Activated T-cell treated with anti-CD3 and anti-CD28 coated beads, Interleukin-2, amount 50 U/mL, for 4 hours (primary cell): ENCODE data around the gene TPPP. TPM values are rescaled to one million over a fixed set of nuclear protein-coding genes. Genes with fewer than 3 reads are reported as not detected.
A peak's percentile ranks its signal among the peaks of the same experiment; 100 is the strongest.

Source experiments
- ATAC-seq, 2 donors: fragments of 200-7000 bp; cut with Tn5 transposase; one replicate each; pipeline ENCODE4 v1.10.0; 2021
- DNase-seq: peaks from one replicate; pipeline ENCODE4 v3.0.0-alpha.2; 2020
- H3K27me3 Mint-ChIP-seq: one replicate; pipeline ENCODE4 v1.8.0; 2021; ENCODE audit warnings: low read depth, mixed read lengths
- H3K36me3 Mint-ChIP-seq: one replicate; pipeline ENCODE4 v1.8.0; 2022; ENCODE audit warnings: mixed read lengths; ENCODE audit not compliant: insufficient read depth
- H3K4me1 Mint-ChIP-seq: one replicate; pipeline ENCODE4 v1.8.0; 2021; ENCODE audit warnings: low read depth, mixed read lengths
- H3K4me3 Mint-ChIP-seq: one replicate; pipeline ENCODE4 v1.8.0; 2021; ENCODE audit warnings: mild to moderate bottlenecking, moderate library complexity, mixed read lengths
- H3K9me3 Mint-ChIP-seq: one replicate; pipeline ENCODE4 v1.8.0; 2021; ENCODE audit warnings: mixed read lengths
- total RNA-seq, 3 donors: library from RNA; stranded (reverse); gene quantifications; one replicate each; pipeline ENCODE4 v1.2.1, GENCODE V29; 2021

Gene TPPP
- total RNA-seq, 3 donors from 2014 or later: 0.08 to 0.19 (median 0.08) TPM

DNA sequence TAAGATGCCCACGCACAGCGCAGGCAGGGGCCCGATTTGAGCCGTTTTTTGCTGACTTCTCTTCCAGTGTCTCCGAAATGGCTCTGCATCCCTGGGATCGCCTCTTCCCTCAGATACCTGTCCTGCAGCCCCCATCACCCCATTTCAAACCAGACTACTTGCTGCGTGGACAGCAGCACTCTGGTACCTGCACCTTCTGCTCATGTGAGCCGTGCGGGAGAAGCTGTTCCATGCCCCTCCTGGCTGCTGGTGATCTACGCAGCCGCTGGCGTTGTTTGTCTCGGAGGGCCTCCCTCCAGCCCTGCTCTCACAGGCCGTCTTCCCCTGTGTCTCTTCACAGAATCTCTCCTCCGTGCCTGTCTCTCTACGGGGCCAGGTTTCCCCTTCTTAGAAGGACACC lies 67.6 kb downstream of the TPPP start:
- Mint-ChIP-seq H3K27me3 (no peaks in the 10 kb centered on the region), H3K4me1 (peaks cover 1% of the 10 kb centered on the region), H3K4me3 (no peak overlapping the region), H3K36me3 (peaks cover 32% of the 10 kb centered on the region), H3K9me3 (no peaks in the 10 kb centered on the region)
- no peak for ATAC-seq
- DNase-seq: no peak

- Mint-ChIP-seq H3K27me3 (no peaks in the 10 kb centered on the region), H3K9me3 (no peaks in the 10 kb centered on the region), H3K36me3 (peaks cover 35% of the 10 kb centered on the region), H3K4me3 (no peak overlapping the region), H3K4me1 (peaks cover 1% of the 10 kb centered on the region)
- ATAC-seq (no peak), DNase-seq (no peak)
Observed at GRCh38 chr5:624951-625230, 68.3 kb downstream of the TPPP start.

DNA sequence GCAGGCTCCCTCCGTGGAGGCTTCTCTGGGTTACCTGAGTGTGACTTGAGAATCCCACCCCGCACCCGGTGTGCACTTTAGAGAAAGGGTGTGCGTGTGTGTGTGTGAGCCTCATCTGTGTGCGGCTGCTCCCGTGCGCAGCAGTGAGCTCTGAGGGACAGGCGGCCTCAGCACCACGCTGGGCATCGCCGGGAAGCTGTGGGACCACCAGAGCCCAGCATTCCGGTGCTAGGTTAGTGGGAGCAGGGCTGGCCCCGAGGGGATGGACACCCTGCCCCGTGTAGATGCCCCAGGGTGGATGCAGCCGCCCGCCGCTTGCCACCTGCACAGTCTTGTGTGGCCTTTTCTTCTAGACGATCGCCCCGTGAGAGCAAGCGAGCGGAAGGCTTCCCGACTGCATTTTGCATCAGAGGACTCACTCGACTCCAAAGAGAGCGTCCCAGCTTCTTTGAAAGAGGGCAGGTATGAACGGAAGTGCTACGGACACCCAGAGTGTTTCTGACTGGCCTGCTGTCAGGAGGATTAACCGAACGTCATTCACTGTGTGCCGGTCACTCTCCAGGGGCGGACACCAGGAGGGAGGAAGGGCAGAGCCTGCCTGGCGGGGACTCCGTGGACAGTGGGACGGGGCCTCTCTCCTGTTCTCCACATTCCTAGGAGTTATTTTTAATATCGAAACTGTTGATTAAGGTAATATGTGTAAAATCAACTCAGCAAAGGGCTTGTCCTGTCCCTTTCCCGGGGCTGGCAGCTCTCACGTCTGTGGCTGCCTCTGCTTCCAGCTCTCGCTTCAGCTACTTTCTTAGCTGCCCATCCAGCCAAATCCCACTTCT lies 68.8 kb downstream of the TPPP start:
- DNase-seq (no peak), ATAC-seq (no peak)
- peaks cover 39% of the 10 kb centered on the region for H3K36me3 Mint-ChIP-seq
- H3K9me3 Mint-ChIP-seq: no peaks in the 10 kb centered on the region
- no peak overlapping the region for H3K4me3 Mint-ChIP-seq
- peaks cover 1% of the 10 kb centered on the region for H3K4me1 Mint-ChIP-seq
- no peaks in the 10 kb centered on the region for H3K27me3 Mint-ChIP-seq

- H3K27me3 Mint-ChIP-seq: no peaks in the 10 kb centered on the region
- ATAC-seq (no peak), DNase-seq (no peak)
- H3K4me3 Mint-ChIP-seq: no peak overlapping the region
- H3K4me1 Mint-ChIP-seq: peaks cover 1% of the 10 kb centered on the region
- H3K36me3 Mint-ChIP-seq: peaks cover 40% of the 10 kb centered on the region
- H3K9me3 Mint-ChIP-seq: no peaks in the 10 kb centered on the region
Observed at GRCh38 chr5:623531-623930, 69.6 kb downstream of the TPPP start.

DNA sequence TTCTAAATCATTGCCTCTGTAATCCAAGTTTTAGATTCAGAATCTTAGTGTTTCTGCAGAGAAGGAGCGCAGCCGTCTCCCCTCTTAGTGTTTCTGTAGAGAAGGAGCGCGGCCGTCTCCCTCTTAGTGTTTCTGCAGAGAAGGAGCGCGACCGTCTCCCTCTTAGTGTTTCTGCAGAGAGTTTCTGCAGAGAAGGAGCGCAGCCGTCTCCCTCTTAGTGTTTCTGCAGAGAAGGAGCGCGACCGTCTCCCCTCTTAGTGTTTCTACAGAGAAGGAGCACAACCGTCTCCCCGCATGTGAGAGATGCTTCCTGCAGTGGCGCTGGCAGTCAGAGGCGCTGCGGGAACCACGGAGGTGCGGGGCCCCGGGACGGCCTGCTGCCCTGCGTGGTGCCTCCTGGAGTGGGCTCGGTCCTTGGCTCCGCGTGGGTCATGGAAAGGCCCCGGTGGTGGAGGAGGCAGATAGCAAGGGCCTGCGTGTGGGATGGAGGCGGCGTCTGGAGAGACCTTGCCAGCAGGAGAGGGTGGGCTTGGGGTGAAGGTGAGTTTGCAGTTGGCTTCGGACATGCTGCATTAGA lies 70.1 kb downstream of the TPPP start:
- H3K9me3 Mint-ChIP-seq: no peaks in the 10 kb centered on the region
- H3K36me3 Mint-ChIP-seq: peaks cover 45% of the 10 kb centered on the region
- peaks cover 1% of the 10 kb centered on the region for H3K4me1 Mint-ChIP-seq
- ATAC-seq: no peak
- DNase-seq: no peak
- H3K27me3 Mint-ChIP-seq: no peaks in the 10 kb centered on the region
- H3K4me3 Mint-ChIP-seq: no peak overlapping the region

DNA sequence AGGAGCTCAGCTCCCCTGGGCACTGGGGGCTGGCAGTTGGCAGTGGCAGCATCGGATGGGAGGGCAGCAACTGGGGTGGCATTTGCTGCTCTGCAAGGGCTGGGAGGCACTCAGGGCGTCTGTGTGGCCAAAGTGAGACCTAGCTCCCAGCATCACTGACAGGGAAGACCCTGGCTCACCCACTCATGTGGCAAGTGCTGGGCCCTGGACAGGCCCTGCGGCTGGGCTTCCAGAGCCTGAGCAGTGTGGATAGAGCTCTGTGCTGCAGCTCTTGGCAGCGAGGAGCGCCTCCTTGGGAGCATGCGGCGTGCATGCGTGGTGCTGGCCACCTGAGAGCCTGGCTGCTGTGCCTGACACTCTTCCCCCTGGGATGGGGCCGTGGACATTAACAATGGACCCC lies 70.8 kb downstream of the TPPP start:
- Mint-ChIP-seq H3K9me3 (no peaks in the 10 kb centered on the region), H3K4me1 (peaks cover 1% of the 10 kb centered on the region), H3K36me3 (peaks cover 43% of the 10 kb centered on the region), H3K4me3 (no peak overlapping the region), H3K27me3 (no peaks in the 10 kb centered on the region)
- DNase-seq (no peak), ATAC-seq (no peak)

DNA sequence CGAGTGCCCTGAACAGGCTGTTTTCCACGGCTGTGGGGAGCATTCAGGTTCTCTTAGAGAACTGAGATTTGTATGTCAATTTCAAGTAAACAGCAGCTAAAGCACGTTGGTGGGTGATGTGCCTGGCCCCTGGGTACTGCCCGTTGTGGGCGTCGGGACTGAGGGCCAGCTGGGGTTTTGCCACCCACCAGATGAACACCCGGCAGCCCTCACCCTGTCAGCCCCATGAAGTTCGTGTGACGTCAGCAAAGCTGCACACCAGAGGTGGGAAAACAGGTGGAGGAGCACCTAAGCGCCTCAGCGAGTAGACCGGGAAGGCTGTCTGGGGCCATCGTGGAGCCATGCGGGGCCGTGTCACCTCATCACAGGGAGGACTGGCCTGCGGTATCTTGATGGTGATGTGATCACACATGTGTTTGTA lies 71.8 kb downstream of the TPPP start:
- H3K4me3 Mint-ChIP-seq: no peak overlapping the region
- H3K27me3 Mint-ChIP-seq: no peaks in the 10 kb centered on the region
- H3K4me1 Mint-ChIP-seq: no peaks in the 10 kb centered on the region
- DNase-seq (no peak), ATAC-seq (no peak)
- H3K9me3 Mint-ChIP-seq: no peaks in the 10 kb centered on the region
- H3K36me3 Mint-ChIP-seq: peaks cover 37% of the 10 kb centered on the region

- H3K27me3 Mint-ChIP-seq: no peaks in the 10 kb centered on the region
- no peaks in the 10 kb centered on the region for H3K9me3 Mint-ChIP-seq
- H3K4me1 Mint-ChIP-seq: peaks cover under 1% of the 10 kb centered on the region
- ATAC-seq (no peak), DNase-seq (no peak)
- peaks cover 32% of the 10 kb centered on the region for H3K36me3 Mint-ChIP-seq
- H3K4me3 Mint-ChIP-seq: no peak overlapping the region
Observed at GRCh38 chr5:620586-621180, 72.5 kb downstream of the TPPP start.

DNA sequence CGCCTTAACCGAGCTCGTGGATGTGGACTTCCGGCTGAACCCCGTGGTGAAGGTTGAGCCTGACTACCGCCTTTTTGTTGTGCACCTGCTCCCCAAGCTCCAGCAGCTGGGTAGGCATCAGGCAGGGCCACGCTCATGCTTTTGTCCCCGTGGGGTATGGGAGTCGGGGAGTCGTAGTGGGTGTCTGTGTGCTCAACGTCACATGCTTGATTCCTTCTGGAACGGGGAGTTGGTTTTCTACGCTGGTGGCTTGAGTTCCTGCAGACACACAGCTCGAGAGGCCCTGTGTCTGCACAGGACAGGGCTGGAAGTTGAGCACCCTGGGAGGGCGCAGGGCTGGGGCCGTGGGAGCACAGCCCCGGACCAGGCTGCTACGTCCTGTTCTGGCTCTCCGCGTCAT lies 73.0 kb downstream of the TPPP start:
- no peaks in the 10 kb centered on the region for H3K9me3 Mint-ChIP-seq
- H3K36me3 Mint-ChIP-seq: peaks cover 31% of the 10 kb centered on the region
- ATAC-seq (no peak), DNase-seq (no peak)
- H3K4me3 Mint-ChIP-seq: no peak overlapping the region
- H3K4me1 Mint-ChIP-seq: peaks cover 5% of the 10 kb centered on the region
- no peaks in the 10 kb centered on the region for H3K27me3 Mint-ChIP-seq

DNA sequence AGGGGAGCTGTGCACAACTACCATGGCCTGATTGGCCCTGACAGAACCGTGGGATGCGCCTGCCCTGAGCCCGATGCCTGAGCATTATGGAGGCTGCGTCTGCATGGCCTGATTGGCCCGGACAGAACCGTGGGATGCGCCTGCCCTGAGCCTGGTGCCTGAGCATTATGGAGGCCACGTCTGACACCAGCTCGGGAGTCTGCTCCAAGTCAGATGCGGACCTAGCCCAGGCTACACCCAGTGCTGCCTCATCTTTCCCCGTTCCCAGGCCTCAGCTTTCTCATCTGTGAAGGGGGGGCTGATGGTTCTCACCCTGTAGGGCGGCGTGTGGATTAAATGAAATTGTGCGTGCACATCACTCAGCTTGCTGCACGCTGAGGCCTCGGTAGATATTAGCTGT lies 73.7 kb downstream of the TPPP start:
- DNase-seq (no peak), ATAC-seq (no peak)
- H3K9me3 Mint-ChIP-seq: no peaks in the 10 kb centered on the region
- H3K4me1 Mint-ChIP-seq: peaks cover 9% of the 10 kb centered on the region
- H3K4me3 Mint-ChIP-seq: no peak overlapping the region
- H3K27me3 Mint-ChIP-seq: no peaks in the 10 kb centered on the region
- peaks cover 27% of the 10 kb centered on the region for H3K36me3 Mint-ChIP-seq

- Mint-ChIP-seq H3K36me3 (peaks cover 27% of the 10 kb centered on the region), H3K4me3 (no peak overlapping the region), H3K27me3 (no peaks in the 10 kb centered on the region), H3K4me1 (peaks cover 12% of the 10 kb centered on the region), H3K9me3 (no peaks in the 10 kb centered on the region)
- ATAC-seq (no peak), DNase-seq (no peak)
Observed at GRCh38 chr5:618450-618849, 74.7 kb downstream of the TPPP start.

- DNase-seq: no peak
- no peaks in the 10 kb centered on the region for H3K27me3 Mint-ChIP-seq
- no peaks in the 10 kb centered on the region for H3K9me3 Mint-ChIP-seq
- peaks cover 15% of the 10 kb centered on the region for H3K4me1 Mint-ChIP-seq
- no peak for ATAC-seq
- H3K36me3 Mint-ChIP-seq: peaks cover 27% of the 10 kb centered on the region
- no peak overlapping the region for H3K4me3 Mint-ChIP-seq
Observed at GRCh38 chr5:617896-618295, 75.3 kb downstream of the TPPP start.

DNA sequence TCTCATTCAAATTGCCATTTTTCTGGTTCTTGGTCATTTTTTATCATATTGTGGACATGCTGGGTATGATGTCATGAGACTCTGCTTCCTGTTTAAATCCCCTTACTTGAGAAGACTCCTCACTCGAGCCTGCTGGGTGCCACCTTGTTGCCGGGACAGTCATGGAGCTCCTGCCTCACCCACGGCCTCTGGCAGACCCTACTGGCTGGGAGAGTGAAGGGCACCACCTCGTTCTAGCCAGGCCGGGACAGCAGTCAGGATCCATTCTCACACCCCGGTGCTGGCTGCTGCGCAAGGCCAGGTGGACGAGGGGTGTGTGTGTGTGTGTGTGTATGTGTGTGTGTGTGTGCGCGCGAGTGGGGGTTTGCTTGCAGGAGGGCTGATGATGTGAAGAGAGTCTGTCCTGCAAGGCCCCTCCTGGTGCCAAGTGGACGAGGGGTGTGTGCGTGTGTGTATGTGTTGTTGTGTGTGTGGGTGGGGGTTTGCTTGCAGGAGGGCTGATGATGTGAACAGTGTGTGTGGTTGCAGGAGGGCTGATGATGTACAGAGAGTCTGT lies 76.6 kb downstream of the TPPP start:
- Mint-ChIP-seq H3K4me1 (peaks cover 19% of the 10 kb centered on the region), H3K36me3 (peaks cover 22% of the 10 kb centered on the region), H3K27me3 (no peaks in the 10 kb centered on the region), H3K9me3 (no peaks in the 10 kb centered on the region), H3K4me3 (no peak overlapping the region)
- ATAC-seq (no peak), DNase-seq (no peak)

GRCh38 chr5:612498-613424 lies 80.4 kb downstream of the TPPP start:
- ATAC-seq (peak; percentile 42 to 46), DNase-seq (peak; percentile 14)
- Mint-ChIP-seq H3K27me3 (peaks cover 4% of the 10 kb centered on the region), H3K4me1 (peaks cover 27% of the 10 kb centered on the region), H3K9me3 (no peaks in the 10 kb centered on the region), H3K36me3 (peaks cover 6% of the 10 kb centered on the region), H3K4me3 (peak overlapping the region; percentile 98)
